HFF-Myc (cell line): ENCODE data around the gene ERG.

Experiments used
- DNase-seq: peaks from one replicate; pipeline ENCODE4 v3.0.0-alpha.2; 2011; ENCODE audit warnings: low read depth; ENCODE audit errors: extremely low read depth
- H3K4me3 ChIP-seq: replicated peaks from 2 replicates; pipeline ENCODE4 v1.5.1; 2011; ENCODE audit warnings: low read depth, mild to moderate bottlenecking, control low read depth, low read length
- TF ChIP-seq, protein P1 (sequence below): IDR thresholded peaks from 2 replicates; pipeline ENCODE4 v1.5.1; 2012; ENCODE audit warnings: mild to moderate bottlenecking, low read depth, low read length, control low read depth; ENCODE audit errors: missing control alignments

Gene ERG

DNA sequence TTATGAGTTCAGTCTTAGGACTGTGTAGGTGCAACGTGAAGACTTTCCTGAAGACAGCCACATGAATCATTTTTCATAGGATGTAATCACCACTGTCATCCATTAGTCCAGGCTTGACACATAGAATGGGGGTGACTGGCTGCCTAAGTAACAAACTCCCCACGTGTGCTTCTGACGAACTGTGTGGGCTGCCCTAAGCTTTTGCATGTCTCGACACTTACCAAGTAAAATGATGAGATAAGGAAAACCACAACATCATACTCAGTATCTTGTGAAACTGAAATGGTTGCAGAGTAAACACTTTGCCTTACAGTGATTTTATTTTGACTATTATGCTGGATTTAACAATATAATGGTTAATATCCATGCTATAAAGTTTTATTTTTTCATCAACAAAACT, 19.5 kb downstream of the ERG start:
- TF ChIP-seq, protein P1, sequence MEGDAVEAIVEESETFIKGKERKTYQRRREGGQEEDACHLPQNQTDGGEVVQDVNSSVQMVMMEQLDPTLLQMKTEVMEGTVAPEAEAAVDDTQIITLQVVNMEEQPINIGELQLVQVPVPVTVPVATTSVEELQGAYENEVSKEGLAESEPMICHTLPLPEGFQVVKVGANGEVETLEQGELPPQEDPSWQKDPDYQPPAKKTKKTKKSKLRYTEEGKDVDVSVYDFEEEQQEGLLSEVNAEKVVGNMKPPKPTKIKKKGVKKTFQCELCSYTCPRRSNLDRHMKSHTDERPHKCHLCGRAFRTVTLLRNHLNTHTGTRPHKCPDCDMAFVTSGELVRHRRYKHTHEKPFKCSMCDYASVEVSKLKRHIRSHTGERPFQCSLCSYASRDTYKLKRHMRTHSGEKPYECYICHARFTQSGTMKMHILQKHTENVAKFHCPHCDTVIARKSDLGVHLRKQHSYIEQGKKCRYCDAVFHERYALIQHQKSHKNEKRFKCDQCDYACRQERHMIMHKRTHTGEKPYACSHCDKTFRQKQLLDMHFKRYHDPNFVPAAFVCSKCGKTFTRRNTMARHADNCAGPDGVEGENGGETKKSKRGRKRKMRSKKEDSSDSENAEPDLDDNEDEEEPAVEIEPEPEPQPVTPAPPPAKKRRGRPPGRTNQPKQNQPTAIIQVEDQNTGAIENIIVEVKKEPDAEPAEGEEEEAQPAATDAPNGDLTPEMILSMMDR: no peak
- DNase-seq: no peak
- H3K4me3 ChIP-seq: no peak overlapping the region

DNA sequence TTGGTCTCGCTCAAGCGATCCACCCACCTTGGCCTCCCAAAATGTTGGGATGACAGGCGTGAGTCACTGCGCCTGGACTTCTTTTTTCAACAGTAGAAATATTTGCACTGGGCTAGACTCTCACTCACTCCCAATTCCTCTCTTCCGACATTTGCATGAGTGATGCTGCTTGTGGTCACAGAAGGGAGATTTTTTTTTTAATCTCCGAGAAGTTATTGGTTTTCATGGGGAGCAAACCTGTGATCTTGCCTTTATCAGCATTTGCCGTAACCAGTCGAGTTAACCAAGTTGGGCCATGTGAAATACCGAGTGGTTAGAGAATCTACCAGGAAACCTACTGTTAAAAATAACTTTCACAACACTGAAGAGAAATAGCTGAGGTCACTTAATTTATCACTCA, 21.1 kb downstream of the ERG start:
- DNase-seq: no peak
- H3K4me3 ChIP-seq: no peak overlapping the region
- TF ChIP-seq, protein P1: no peak

DNA sequence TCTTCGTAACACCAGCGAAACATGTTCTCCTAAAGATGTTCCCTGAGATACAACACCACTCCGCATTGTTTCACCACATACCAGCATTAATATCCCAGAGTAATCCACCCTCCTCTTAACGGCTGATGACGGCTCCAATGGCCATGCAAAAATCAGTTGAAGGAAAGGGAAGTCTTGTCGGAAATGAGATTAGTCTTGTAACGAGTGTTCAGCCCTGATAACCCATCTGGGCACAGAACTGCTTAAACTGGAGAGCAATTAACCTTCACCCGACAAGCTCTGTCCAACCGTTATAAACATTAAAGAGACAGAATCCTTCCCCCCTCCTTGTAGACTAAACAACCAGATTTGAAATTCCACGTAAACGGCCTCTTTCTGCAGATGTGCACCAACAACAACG, 21.9 kb downstream of the ERG start:
- no peak for DNase-seq
- TF ChIP-seq, protein P1: no peak
- no peak overlapping the region for H3K4me3 ChIP-seq

DNA sequence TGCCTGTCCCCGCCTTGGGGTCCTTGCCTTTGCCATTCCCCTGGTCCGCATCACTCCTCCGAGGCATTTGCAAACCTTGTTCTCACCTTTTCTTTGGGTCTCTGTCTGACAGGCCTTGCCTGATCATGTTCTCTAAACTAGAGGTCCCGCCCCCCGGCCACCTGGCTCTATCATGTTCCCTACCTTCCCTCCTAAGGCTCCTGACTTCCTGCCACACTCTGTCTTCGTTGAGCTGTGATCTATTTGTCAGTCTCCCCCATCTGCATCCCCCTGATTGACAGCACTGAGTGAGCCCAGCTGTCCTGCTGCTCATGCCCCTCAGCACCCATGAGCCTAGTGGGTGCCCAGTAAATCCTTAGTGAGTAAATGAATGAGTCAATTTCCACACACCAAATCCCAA, 22.8 kb downstream of the ERG start:
- DNase-seq: no peak
- TF ChIP-seq, protein P1: no peak
- no peak overlapping the region for H3K4me3 ChIP-seq

DNA sequence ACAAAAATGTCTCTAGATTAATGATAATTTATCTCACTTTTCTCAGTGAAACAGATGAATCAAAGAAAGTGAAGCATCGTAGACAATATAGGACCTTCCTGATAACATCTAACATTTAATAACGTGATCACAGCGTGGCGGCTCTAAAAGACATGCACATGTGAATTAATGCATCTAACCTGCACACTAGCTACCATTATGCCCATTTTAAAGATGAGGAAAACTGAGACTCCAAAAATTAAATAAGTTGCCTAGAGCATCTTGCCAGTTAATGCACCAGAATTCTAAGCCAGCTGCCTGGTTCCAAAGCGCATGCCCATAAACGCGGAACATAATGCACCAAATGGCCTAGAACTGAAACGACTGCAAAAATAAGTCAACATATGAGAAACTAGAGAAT, 23.5 kb downstream of the ERG start:
- no peak for DNase-seq
- H3K4me3 ChIP-seq: no peak overlapping the region
- TF ChIP-seq, protein P1: no peak

DNA sequence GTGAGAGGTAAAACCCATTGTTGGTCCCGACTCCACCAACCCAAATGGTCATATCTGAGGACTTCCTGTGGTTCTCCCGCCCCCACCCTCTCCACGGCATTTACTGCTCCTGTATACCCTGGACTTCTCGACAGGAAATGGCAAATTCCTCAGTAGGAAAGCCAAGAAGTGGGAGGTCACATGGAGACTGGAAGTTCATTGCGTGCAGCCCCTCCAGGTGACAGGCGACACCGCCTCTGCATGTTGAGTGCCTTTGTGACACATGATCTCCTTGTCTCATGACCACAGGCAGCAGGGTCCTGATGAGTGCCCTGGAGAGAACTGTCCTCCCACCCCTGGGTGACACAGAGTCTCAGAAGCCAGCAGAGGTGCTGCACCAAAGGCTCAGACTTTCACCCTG, 24.2 kb downstream of the ERG start:
- TF ChIP-seq, protein P1: no peak
- no peak for DNase-seq
- no peak overlapping the region for H3K4me3 ChIP-seq

DNA sequence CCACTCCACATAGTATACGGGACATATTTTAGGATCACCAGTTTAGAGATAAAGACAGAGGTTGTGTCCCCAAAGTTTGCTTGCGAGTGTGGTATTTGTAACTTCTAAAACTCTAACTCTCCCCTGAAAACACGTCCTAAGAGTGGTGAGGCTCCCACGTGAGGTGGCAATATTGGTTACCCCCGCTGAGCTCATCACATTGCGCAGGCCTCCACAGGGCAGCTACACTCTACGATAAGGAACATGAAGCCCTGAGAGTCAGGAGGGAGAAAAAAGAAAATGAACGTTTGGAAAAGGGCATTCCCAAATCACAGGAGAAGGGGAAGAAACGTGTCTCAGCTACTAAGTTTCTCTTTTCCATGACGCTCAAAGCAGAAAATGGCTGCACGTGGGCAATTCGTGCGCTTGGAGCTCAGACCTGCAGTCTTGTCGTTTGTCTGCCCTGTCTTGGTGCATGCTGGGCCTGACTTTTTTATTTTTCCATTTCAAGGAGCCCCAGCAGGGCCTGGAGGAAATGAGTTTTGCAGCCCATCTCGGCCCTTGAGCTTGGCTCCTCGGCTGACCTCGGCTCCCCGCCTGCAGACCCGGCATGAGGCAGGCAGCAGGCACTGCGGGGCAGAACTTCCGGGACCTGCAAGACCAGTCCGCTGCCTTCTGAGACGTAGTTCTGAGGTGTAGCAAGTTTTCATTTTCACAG, 25.7 kb downstream of the ERG start:
- TF ChIP-seq, protein P1: no peak
- no peak overlapping the region for H3K4me3 ChIP-seq
- DNase-seq: no peak
